Measurements from ENCODE around the gene NRIP1. TPM values are rescaled to one million over a fixed set of nuclear protein-coding genes. Genes with fewer than 3 reads are reported as not detected.

The NRIP1 gene
- total and polyA plus RNA-seq, 2 donors (not counting 1 experiment from before 2014, with no cell fraction given): 3.3 to 32.1 TPM

DNA sequence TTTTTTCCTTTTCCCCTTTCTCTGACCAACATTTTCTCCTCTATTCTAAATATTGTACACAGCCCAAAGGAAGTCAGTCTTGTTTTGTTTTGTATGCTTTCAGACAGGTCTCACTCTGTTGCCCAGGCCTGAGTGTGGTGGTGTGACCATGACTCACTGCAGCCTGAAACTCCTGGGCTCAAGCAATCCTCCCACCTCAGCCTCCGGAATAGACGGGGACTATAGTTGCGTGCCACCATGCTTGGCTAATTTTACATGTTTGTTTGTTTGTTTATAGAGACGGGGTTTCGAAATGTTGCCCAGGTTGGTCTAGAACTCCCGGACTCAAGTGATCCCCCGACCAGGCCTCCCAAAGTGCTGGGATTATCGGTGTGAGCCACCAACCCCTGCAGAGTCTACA, 72.8 kb downstream of the NRIP1 start:
- CTCF ChIA-PET: no interaction called here
- intact Hi-C loops (cut with micrococcal nuclease): no loop called here

DNA sequence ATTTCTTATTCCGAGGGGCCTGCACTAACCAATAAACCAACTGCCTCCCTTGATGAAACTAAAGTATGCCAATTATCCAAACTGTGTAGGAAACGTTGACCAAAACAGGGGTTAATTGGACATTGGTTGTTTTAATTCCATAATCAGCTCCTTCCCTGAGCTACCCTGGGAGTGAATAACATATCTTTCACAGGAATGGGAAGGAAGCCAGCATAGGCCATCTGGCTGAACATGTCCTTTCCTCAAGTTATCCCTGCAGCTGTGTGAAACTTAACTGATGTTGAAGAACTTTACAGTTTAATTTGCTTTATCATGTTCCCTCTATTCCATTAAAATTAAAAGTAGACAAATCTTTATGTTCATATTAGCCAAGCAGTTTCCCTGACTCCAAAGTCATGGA, 75.4 kb downstream of the NRIP1 start:
- intact Hi-C loops (cut with micrococcal nuclease): no loop called here
- H3K4me1 Mint-ChIP-seq: peaks cover 16% of the 10 kb centered on the region
- H3K4me3 Mint-ChIP-seq: no peak overlapping the region
- CTCF ChIA-PET: no interaction called here
- no peaks in the 10 kb centered on the region for H3K9me3 Mint-ChIP-seq (ENCODE audit: insufficient read depth)
- peaks cover 7% of the 10 kb centered on the region for H4K20me1 ChIP-seq (ENCODE audit: control insufficient read depth, insufficient read depth, low read length, poor library complexity, severe bottlenecking)
- WGBS (ENCODE audit: insufficient coverage): no CpG with 5 or more reads among the region's 2 CpGs
- no peaks in the 10 kb centered on the region for H3K27me3 ChIP-seq (replicated peaks in 1 of 4; ENCODE audit: control extremely low read depth in 1 of 4, control insufficient read depth in 3 of 4, insufficient read depth in 4 of 4, low read length in 3 of 4)
- H2AFZ ChIP-seq (ENCODE audit: insufficient read depth, low read depth, low read length, poor library complexity, severe bottlenecking): no peak overlapping the region
- DNase-seq: no peak
- no peak overlapping the region for H3K27ac Mint-ChIP-seq
- H3K79me2 ChIP-seq (ENCODE audit: control insufficient read depth, insufficient read depth, low read length): peaks cover 12% of the 10 kb centered on the region
- H3K27me3 Mint-ChIP-seq: no peaks in the 10 kb centered on the region
- no peak overlapping the region for H3K4me3 ChIP-seq (ENCODE audit: control extremely low read depth in 1 of 5, extremely low read depth in 1 of 5, insufficient read depth in 1 of 5, low read depth in 2 of 5, low read length in 4 of 5)
- TF ChIP-seq EZH2 (IDR thresholded peaks at IDR 0.05; ENCODE audit: borderline replicate concordance, insufficient read depth, low read depth, low read length, poor library complexity, severe bottlenecking): no peak
- TF ChIP-seq, protein P1, sequence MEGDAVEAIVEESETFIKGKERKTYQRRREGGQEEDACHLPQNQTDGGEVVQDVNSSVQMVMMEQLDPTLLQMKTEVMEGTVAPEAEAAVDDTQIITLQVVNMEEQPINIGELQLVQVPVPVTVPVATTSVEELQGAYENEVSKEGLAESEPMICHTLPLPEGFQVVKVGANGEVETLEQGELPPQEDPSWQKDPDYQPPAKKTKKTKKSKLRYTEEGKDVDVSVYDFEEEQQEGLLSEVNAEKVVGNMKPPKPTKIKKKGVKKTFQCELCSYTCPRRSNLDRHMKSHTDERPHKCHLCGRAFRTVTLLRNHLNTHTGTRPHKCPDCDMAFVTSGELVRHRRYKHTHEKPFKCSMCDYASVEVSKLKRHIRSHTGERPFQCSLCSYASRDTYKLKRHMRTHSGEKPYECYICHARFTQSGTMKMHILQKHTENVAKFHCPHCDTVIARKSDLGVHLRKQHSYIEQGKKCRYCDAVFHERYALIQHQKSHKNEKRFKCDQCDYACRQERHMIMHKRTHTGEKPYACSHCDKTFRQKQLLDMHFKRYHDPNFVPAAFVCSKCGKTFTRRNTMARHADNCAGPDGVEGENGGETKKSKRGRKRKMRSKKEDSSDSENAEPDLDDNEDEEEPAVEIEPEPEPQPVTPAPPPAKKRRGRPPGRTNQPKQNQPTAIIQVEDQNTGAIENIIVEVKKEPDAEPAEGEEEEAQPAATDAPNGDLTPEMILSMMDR (IDR thresholded peaks at IDR 0.05): no peak
- no peak overlapping the region for H3K4me2 ChIP-seq (replicated peaks; ENCODE audit: low read depth, low read length, poor library complexity, severe bottlenecking)
- H3K4me1 ChIP-seq (ENCODE audit: control insufficient read depth in 2 of 2, insufficient read depth in 2 of 2, low read length in 2 of 2): no peaks in the 10 kb centered on the region
- H3K36me3 ChIP-seq (replicated peaks in 1 of 2; ENCODE audit: control extremely low read depth in 1 of 2, control insufficient read depth in 1 of 2, extremely low read depth in 1 of 2, insufficient read depth in 2 of 2, low read length in 1 of 2): peaks cover 9 to 21% of the 10 kb centered on the region in 2 experiments
- H3K27ac ChIP-seq (ENCODE audit: low read length in 2 of 2): no peak overlapping the region
- H3K9ac ChIP-seq (ENCODE audit: low read length): no peak overlapping the region
- ATAC-seq (ENCODE audit: low read depth): no peak
- H3K9me3 ChIP-seq (ENCODE audit: control extremely low read depth in 1 of 3, control insufficient read depth in 2 of 3, insufficient read depth in 1 of 3, low read length in 2 of 3): no peaks in the 10 kb centered on the region
- POLR2A ChIA-PET: no interaction called here

More for the DNA sequence above, 72.8 kb downstream of the NRIP1 start:
- Histone ChIP-seq H3K4me2 (replicated peaks; ENCODE audit: low read depth, low read length, poor library complexity, severe bottlenecking) (no peak overlapping the region), H4K20me1 (ENCODE audit: control insufficient read depth, insufficient read depth, low read length, poor library complexity, severe bottlenecking) (peaks cover 7% of the 10 kb centered on the region), H3K4me1 (ENCODE audit: control insufficient read depth in 2 of 2, insufficient read depth in 2 of 2, low read length in 2 of 2) (no peaks in the 10 kb centered on the region), H3K79me2 (ENCODE audit: control insufficient read depth, insufficient read depth, low read length) (peaks cover 6% of the 10 kb centered on the region), H3K27ac (ENCODE audit: low read length in 2 of 2) (no peak overlapping the region), H3K9ac (ENCODE audit: low read length) (no peak overlapping the region), H3K9me3 (ENCODE audit: control extremely low read depth in 1 of 3, control insufficient read depth in 2 of 3, insufficient read depth in 1 of 3, low read length in 2 of 3) (no peaks in the 10 kb centered on the region), H3K36me3 (replicated peaks in 1 of 2; ENCODE audit: control extremely low read depth in 1 of 2, control insufficient read depth in 1 of 2, extremely low read depth in 1 of 2, insufficient read depth in 2 of 2, low read length in 1 of 2) (peaks cover 6 to 18% of the 10 kb centered on the region in 2 experiments), H3K27me3 (replicated peaks in 1 of 4; ENCODE audit: control extremely low read depth in 1 of 4, control insufficient read depth in 3 of 4, insufficient read depth in 4 of 4, low read length in 3 of 4) (no peaks in the 10 kb centered on the region), H3K4me3 (ENCODE audit: control extremely low read depth in 1 of 5, extremely low read depth in 1 of 5, insufficient read depth in 1 of 5, low read depth in 2 of 5, low read length in 4 of 5) (no peak overlapping the region), H2AFZ (ENCODE audit: insufficient read depth, low read depth, low read length, poor library complexity, severe bottlenecking) (no peak overlapping the region)
- WGBS (ENCODE audit: insufficient coverage): 94% methylated on average over 4 of the region's 8 CpGs
- TF ChIP-seq, protein P1 (IDR thresholded peaks at IDR 0.05): no peak
- no peak for TF ChIP-seq EZH2 (IDR thresholded peaks at IDR 0.05; ENCODE audit: borderline replicate concordance, insufficient read depth, low read depth, low read length, poor library complexity, severe bottlenecking)
- Mint-ChIP-seq H3K9me3 (ENCODE audit: insufficient read depth) (no peaks in the 10 kb centered on the region), H3K27ac (no peak overlapping the region), H3K4me1 (peaks cover 22% of the 10 kb centered on the region), H3K4me3 (no peak overlapping the region), H3K27me3 (no peaks in the 10 kb centered on the region)
- DNase-seq (no peak), ATAC-seq (ENCODE audit: low read depth) (no peak)
- POLR2A ChIA-PET: no interaction called here

Measured in B cell (primary cell).